Right cardiac atrium (tissue), 5 donors: ENCODE results near the gene OR5M11. TPM values are rescaled to one million over a fixed set of nuclear protein-coding genes. Genes with fewer than 3 reads are reported as not detected.

Source experiments
- ATAC-seq, 2 donors: fragments of 200-7000 bp; cut with Tn5 transposase; one replicate each; pipeline versions ENCODE4 v1.8.0 to v1.9.1; 2020; ENCODE audit warnings: moderate library complexity in 2 of 2, mild to moderate bottlenecking in 1 of 2
- DNase-seq, 3 donors: peaks; one replicate each; pipeline ENCODE4 v3.0.0-alpha.2; 2020
- H3K27ac ChIP-seq: one replicate; pipeline ENCODE4 v1.5.1; 2013; ENCODE audit warnings: mild to moderate bottlenecking, low read length, control low read depth, moderate library complexity
- H3K27me3 ChIP-seq: one replicate; pipeline ENCODE4 v1.6.1; 2013; ENCODE audit not compliant: control insufficient read depth, insufficient read depth
- H3K4me1 ChIP-seq: one replicate; pipeline ENCODE4 v1.6.1; 2013; ENCODE audit warnings: low read length; ENCODE audit not compliant: control insufficient read depth, insufficient read depth
- H3K4me3 ChIP-seq: one replicate; pipeline ENCODE4 v1.5.1; 2013; ENCODE audit warnings: low read length, control low read depth
- H3K9me3 ChIP-seq: one replicate; pipeline ENCODE4 v1.6.1; 2013; ENCODE audit warnings: low read length; ENCODE audit not compliant: control insufficient read depth
- WGBS: extraction: QIAGEN DNeasy Blood & Tissue Kit; methylation state at CpG from one replicate; pipeline ENCODE4 v1.1.7; 2013; 5-methylcytosine and 5-hydroxymethylcytosine counted together
- intact Hi-C, 4 donors: fragments of 100-400 bp; cut with DNase I; formaldehyde crosslinking; loops; one replicate each; pipeline versions ENCODE4 v1.11.0 to v1.14.0; 2022 to 2023
- polyA plus RNA-seq: library from polyadenylated mRNA; stranded (reverse); fragments of 200-250 nt; gene quantifications from one replicate; pipeline ENCODE4 v1.2.3, GENCODE V29; 2013
- total RNA-seq, 4 donors: library from RNA; stranded (reverse); fragmentation: NEBNext Ultra II Directional; extraction: Animal tissue kit (Norgen Biotek cat#: 25700); gene quantifications; one replicate each; pipeline ENCODE4 v1.2.1, GENCODE V29; 2021
- donor health status: healthy with polysubstance abuse.
- donor health status: DM: no; HTN: yes; CAD: no.
- donor health status: DM: no; HTN: no; CAD: no.
- donor health status: DM: no; HTN: yes; CAD: no; lungs with severe emphysema.
- donor health status: DM: yes; HTN: yes; CAD: no.

The OR5M11 gene
- total and polyA plus RNA-seq, 5 donors, result not detected

DNA sequence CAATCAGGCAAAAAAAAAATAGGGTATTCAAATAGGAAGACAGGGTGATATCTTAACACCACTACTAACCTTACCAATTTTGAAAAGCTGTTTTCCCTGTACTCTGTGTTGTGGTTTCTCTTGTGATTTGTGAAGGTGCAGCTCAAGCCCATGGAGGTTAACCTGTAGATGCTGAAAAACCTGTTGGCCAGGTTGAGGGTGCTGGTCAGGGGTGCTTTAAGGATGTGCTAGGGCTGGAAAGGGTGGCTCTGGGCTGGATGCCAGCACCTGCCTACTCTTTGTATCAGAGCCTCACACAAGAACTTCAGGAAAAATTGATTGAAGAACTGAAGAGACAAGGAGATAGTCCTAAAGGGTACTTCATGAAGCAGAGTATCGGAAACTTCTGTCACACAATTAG lies 33.6 kb downstream of the OR5M11 start:
- Histone ChIP-seq H3K4me3 (no peak overlapping the region), H3K4me1 (no peaks in the 10 kb centered on the region), H3K27ac (no peak overlapping the region), H3K9me3 (no peaks in the 10 kb centered on the region), H3K27me3 (no peaks in the 10 kb centered on the region)
- WGBS, result 97% methylated on average over 1 of the region's 1 CpG
- intact Hi-C loops, result no loop called here
- no peak for ATAC-seq
- no peak for DNase-seq

DNA sequence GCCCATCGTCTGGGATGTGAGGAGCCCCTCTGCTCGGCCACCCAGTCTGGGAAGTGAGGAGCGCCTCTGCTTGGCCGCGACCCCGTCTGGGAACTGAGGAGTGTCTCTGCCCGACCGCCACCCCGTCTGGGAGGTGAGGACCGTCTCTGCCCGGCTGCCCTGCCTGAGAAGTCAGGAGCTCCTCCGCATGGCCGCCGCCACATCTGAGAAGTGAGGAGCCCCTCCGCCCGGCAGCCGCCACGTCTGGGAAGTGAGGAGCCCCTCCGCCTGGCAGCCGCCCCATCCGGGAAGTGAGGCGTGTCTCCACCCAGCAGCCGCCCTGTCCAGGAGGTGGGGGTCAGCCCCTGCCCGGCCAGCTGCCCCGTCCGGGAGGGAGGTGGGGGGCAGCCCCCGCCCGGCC lies 46.0 kb downstream of the OR5M11 start:
- ATAC-seq (no peak), DNase-seq (peak in 1 of 3 donors; percentile 52)
- H3K27ac ChIP-seq, result no peak overlapping the region
- H3K9me3 ChIP-seq, result no peaks in the 10 kb centered on the region
- 95% methylated on average over 28 of the region's 28 CpGs for WGBS
- H3K4me3 ChIP-seq, result no peak overlapping the region
- H3K27me3 ChIP-seq, result no peaks in the 10 kb centered on the region
- H3K4me1 ChIP-seq, result no peaks in the 10 kb centered on the region
- intact Hi-C loops, result no loop called here

DNA sequence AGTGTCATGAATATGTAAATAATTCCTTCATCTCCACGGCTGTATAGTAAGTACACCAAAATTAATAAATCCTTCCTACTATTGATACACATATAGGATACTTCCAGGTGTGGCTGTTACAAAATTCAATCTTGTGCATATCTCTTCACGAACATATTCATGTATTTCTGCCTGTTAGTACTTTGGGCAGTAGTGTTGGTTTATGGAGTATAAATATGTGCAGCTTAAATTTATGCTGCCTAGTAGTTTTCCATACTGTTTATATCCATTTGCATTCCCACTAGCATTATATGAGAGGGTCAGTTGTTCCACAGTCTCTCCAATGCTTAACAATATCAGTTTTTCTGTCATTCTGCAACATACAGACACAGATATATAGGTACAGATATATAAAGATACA lies 47.9 kb downstream of the OR5M11 start:
- ATAC-seq (no peak), DNase-seq (no peak)
- 73% methylated on average over 2 of the region's 2 CpGs for WGBS
- H3K4me1 ChIP-seq, result no peaks in the 10 kb centered on the region
- H3K27me3 ChIP-seq, result no peaks in the 10 kb centered on the region
- H3K4me3 ChIP-seq, result no peak overlapping the region
- H3K9me3 ChIP-seq, result no peaks in the 10 kb centered on the region
- H3K27ac ChIP-seq, result no peak overlapping the region
- intact Hi-C loops, result no loop called here

Other genes with a start within 250 kb of the OR5M11 start
- gene OR8K3, start 228.1 kb downstream of the OR5M11 start, total RNA-seq, result not detected
- not detected for gene OR8K3, start 228.1 kb downstream of the OR5M11 start, polyA plus RNA-seq
- not detected for gene OR8K1, start 197.2 kb downstream of the OR5M11 start, total RNA-seq
- gene OR8K1, start 197.2 kb downstream of the OR5M11 start, polyA plus RNA-seq, result not detected
- gene OR8J1, start 189.0 kb downstream of the OR5M11 start, total RNA-seq, result not detected
- gene OR8J1, start 189.0 kb downstream of the OR5M11 start, polyA plus RNA-seq, result not detected
- not detected for gene OR8U1, start 167.6 kb downstream of the OR5M11 start, total RNA-seq
- gene OR8U1, start 167.6 kb downstream of the OR5M11 start, polyA plus RNA-seq, result not detected
- gene OR5AL1, start 130.6 kb downstream of the OR5M11 start, total RNA-seq, result not detected
- gene OR5AL1, start 130.6 kb downstream of the OR5M11 start, polyA plus RNA-seq, result not detected
- gene OR5M3, start 69.9 kb downstream of the OR5M11 start, total RNA-seq, result not detected
- not detected for gene OR5M3, start 69.9 kb downstream of the OR5M11 start, polyA plus RNA-seq
- gene OR5M8, start 51.9 kb downstream of the OR5M11 start, total RNA-seq, result not detected
- not detected for gene OR5M8, start 51.9 kb downstream of the OR5M11 start, polyA plus RNA-seq
- gene OR5M10, start 34.5 kb upstream of the OR5M11 start, total RNA-seq, result not detected
- gene OR5M10, start 34.5 kb upstream of the OR5M11 start, polyA plus RNA-seq, result not detected
- gene OR5M1, start 71.6 kb upstream of the OR5M11 start, total RNA-seq, result not detected
- gene OR5M1, start 71.6 kb upstream of the OR5M11 start, polyA plus RNA-seq, result not detected
- gene OR5AP2, start 99.2 kb upstream of the OR5M11 start, total RNA-seq, result not detected
- not detected for gene OR5AP2, start 99.2 kb upstream of the OR5M11 start, polyA plus RNA-seq
- gene OR5AR1, start 120.4 kb upstream of the OR5M11 start, total RNA-seq, result not detected
- not detected for gene OR5AR1, start 120.4 kb upstream of the OR5M11 start, polyA plus RNA-seq
- not detected for gene OR9G1, start 155.8 kb upstream of the OR5M11 start, total RNA-seq
- not detected for gene OR9G1, start 155.8 kb upstream of the OR5M11 start, polyA plus RNA-seq
- not detected for gene OR9G4, start 205.4 kb upstream of the OR5M11 start, total RNA-seq
- not detected for gene OR9G4, start 205.4 kb upstream of the OR5M11 start, polyA plus RNA-seq